Thymus (tissue), 11 donors: ENCODE results near the gene VEPH1. TPM values are rescaled to one million over a fixed set of nuclear protein-coding genes. Genes with fewer than 3 reads are reported as not detected.

ENCODE experiments used
- DNase-seq, 9 donors: peaks; one replicate each; pipeline ENCODE4 v3.0.0-alpha.2; 2013; ENCODE audit warnings: low spot score in 9 of 9, low read depth in 6 of 9, missing footprints in 1 of 9
- H3K27ac ChIP-seq, 2 donors: one replicate each; pipeline ENCODE4 v1.5.1; 2013; ENCODE audit warnings: control low read depth in 1 of 2, low read depth in 1 of 2, low read length in 1 of 2, mild to moderate bottlenecking in 1 of 2, moderate library complexity in 1 of 2
- H3K27me3 ChIP-seq, 2 donors: one replicate each; pipeline ENCODE4 v1.5.1; 2013; ENCODE audit warnings: low read length in 1 of 2; ENCODE audit not compliant: control insufficient read depth in 2 of 2, insufficient read depth in 1 of 2
- H3K36me3 ChIP-seq, 2 donors: one replicate each; pipeline ENCODE4 v1.5.1; 2013; ENCODE audit warnings: low read length in 1 of 2, mild to moderate bottlenecking in 1 of 2, moderate library complexity in 1 of 2; ENCODE audit not compliant: control insufficient read depth in 2 of 2, insufficient read depth in 2 of 2
- H3K4me1 ChIP-seq, 2 donors: one replicate each; pipeline ENCODE4 v1.5.1; 2013; ENCODE audit warnings: low read length in 2 of 2; ENCODE audit not compliant: control insufficient read depth in 2 of 2, insufficient read depth in 2 of 2
- H3K4me3 ChIP-seq, 2 donors: one replicate each; pipeline ENCODE4 v1.5.1; 2013; ENCODE audit warnings: low read length in 2 of 2, control low read depth in 1 of 2, mild to moderate bottlenecking in 1 of 2
- H3K9me3 ChIP-seq, 2 donors: one replicate each; pipeline ENCODE4 v1.5.1; 2013; ENCODE audit warnings: low read length in 1 of 2, mild to moderate bottlenecking in 1 of 2; ENCODE audit not compliant: control insufficient read depth in 2 of 2, insufficient read depth in 1 of 2
- WGBS: extraction: QIAGEN DNeasy Blood & Tissue Kit; methylation state at CpG from one replicate; pipeline ENCODE4 v1.1.7; 2013; 5-methylcytosine and 5-hydroxymethylcytosine counted together
- polyA plus RNA-seq: library from polyadenylated mRNA; stranded (reverse); fragments of 200-250 nt; gene quantifications from one replicate; pipeline ENCODE4 v1.2.3, GENCODE V29; 2013
- total RNA-seq: library from RNA; stranded (reverse); fragments of 120-200 nt; gene quantifications from one replicate; pipeline ENCODE4 v1.2.4, GENCODE V29; 2013
- donor health status: healthy.

VEPH1 gene
- total and polyA plus RNA-seq, 2 donors = 0.19 to 1.5 TPM

DNA sequence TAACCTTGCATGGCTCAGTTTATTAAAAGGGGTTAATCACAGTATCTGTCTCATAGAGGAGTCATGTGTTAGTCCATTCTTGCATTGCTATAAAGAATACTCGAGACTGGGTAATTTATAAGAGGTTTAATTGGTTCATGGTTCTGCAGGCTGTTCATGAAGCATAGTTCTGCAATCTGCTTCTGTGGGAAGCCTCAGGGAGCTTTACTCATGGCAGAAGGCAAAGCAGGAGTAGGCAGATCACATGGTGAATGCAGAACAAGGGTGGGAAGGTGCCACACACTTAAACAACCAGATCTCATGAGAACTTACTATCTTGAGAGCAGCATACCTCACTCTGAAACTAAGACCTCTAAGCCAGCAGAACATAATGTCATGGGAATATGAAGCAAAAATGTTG is 108.8 kb downstream of the VEPH1 start:
- no peaks in the 10 kb centered on the region for H3K9me3 ChIP-seq
- H3K27ac ChIP-seq = no peak overlapping the region
- no peaks in the 10 kb centered on the region for H3K36me3 ChIP-seq
- no peaks in the 10 kb centered on the region for H3K27me3 ChIP-seq
- no peak overlapping the region for H3K4me3 ChIP-seq
- no peaks in the 10 kb centered on the region for H3K4me1 ChIP-seq
- 84% methylated on average over 1 of the region's 1 CpG for WGBS
- DNase-seq = no peak

DNA sequence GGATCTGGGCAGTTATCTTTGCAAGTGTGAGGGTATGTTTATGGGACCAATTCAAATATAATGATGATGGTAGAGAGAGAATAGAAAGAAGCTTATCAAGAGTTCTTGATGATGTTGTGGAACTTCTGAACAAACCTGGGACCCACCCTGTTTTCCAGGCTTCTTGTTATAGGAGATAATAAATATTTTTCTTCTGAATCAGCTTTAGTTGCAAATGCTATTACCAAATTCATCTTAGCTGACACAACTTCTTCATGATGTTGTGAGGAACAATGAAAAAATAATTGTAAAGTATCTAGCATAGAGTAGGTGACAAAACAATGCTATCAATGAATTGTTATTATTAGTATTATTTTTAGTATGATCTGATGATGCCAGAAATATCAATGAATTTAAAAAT is 110.1 kb downstream of the VEPH1 start:
- Histone ChIP-seq H3K27me3 (no peaks in the 10 kb centered on the region), H3K9me3 (no peaks in the 10 kb centered on the region), H3K36me3 (no peaks in the 10 kb centered on the region), H3K4me1 (no peaks in the 10 kb centered on the region), H3K27ac (no peak overlapping the region), H3K4me3 (no peak overlapping the region)
- DNase-seq = no peak

DNA sequence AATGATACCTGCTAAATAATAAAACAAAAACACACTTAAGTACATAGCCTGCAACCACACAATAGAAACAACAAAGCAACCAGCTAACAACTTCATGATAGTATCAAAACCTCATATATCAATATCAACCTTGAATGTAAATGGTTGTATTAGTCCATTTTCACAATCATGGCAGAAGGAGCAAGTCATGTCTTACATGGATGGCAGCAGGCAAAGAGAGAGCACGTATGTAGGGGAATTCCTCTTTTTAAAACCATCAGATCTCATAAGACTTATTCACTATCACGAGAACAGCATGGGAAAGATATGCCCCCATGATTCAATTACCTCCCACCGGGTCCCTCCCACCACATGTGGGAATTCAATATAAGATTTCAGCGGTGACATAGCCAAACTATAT is 111.1 kb downstream of the VEPH1 start:
- H3K36me3 ChIP-seq = no peaks in the 10 kb centered on the region
- H3K27ac ChIP-seq = no peak overlapping the region
- no peaks in the 10 kb centered on the region for H3K9me3 ChIP-seq
- H3K4me1 ChIP-seq = no peaks in the 10 kb centered on the region
- DNase-seq = no peak
- 95% methylated on average over 4 of the region's 4 CpGs for WGBS
- H3K4me3 ChIP-seq = no peak overlapping the region
- H3K27me3 ChIP-seq = no peaks in the 10 kb centered on the region

DNA sequence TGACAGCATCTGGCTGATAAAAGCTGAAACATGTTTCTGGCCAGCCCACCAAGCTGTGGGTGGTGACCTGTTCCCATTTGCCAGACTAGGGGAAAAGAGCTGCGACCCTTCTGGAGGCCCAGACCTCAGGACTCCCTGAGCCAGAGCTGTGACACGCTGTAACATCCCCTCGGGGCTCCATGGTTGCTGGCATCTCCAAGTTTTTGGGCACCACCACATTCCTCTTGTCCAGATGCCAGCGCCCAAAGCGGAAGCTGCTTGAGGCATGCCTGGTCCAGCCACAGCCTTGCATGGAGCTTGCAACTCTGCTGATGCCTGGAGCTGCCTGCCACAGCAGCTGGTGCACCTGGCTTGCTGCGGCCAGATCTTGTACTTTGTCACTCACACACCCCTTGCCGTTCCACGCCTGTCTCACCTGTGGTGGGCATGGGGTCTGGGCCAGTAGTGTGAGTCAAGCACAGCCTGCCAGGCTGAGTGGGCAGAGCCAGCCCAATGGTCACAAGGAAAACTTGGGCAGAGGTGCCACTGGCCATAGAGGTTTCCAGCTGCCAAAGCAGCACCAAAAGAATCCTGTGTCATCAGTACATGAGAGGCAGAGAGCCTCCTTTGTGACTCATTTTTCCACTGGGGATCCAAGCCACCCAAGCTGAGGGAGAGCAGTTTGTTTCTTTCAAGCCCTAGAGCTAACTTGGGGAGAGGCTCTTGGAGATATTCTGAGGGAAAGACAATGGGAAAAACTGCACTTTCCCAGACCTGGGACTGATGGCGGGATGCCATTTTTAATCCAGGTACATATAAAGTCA is 112.3 kb downstream of the VEPH1 start:
- H3K9me3 ChIP-seq = no peaks in the 10 kb centered on the region
- no peaks in the 10 kb centered on the region for H3K36me3 ChIP-seq
- no peak for DNase-seq
- H3K27ac ChIP-seq = no peak overlapping the region
- H3K4me3 ChIP-seq = no peak overlapping the region
- WGBS = 96% methylated on average over 9 of the region's 9 CpGs
- H3K4me1 ChIP-seq = no peaks in the 10 kb centered on the region
- no peaks in the 10 kb centered on the region for H3K27me3 ChIP-seq

DNA sequence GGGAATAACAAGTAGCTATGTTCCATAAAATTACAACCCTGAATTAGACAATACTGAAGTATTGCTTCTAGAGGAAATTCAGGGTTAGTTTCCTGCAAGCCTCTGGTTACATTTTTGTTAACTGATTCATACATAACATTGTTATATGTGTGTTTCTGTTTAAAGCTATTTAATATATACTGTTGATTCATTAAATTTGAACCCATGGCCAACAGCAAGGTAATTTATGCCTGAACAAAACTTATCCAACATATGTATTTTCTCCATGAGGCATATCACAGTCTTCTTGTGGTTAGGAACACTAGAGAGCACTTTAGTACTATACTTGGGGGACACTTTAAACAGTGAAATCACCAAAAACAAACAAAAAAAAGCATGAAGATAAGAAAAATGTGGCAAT is 114.2 kb downstream of the VEPH1 start:
- Histone ChIP-seq H3K4me3 (no peak overlapping the region), H3K27ac (no peak overlapping the region), H3K27me3 (no peaks in the 10 kb centered on the region), H3K36me3 (no peaks in the 10 kb centered on the region), H3K4me1 (no peaks in the 10 kb centered on the region), H3K9me3 (no peaks in the 10 kb centered on the region)
- no peak for DNase-seq

DNA sequence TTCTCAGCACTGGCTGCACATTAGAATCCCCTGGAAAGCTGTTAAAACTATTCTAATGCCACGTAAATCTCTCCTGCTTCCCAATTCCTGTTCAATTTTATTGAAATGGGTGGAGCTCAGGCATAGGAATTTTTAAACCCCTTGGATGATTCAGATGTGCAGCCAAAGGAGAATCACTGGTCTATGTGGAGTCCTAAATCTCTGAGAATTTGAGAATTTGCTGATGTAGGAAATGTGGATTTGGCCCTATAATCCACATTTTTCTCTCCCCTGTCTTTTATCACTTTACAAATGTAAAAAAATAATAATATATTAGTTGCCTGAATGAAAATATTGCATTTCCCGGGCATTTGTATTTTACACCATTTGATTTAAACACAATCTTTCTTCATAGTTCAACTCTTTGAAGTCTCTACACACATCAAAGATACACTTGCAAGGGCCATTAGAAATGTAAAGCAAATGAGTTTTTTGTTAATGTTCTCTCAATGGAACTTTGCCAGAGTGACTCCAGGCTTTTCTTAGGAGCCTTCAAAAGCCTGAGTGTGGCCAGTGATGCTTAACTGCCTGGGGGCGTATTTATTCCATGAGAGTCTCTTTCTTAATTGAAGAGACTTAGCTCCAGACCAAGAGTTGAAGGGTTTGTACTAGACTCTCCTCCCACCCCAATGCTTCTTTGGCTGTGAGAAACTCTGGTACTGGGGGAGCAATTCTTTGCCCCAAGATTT is 115.3 kb downstream of the VEPH1 start:
- Histone ChIP-seq H3K27ac (no peak overlapping the region), H3K4me3 (no peak overlapping the region), H3K27me3 (no peaks in the 10 kb centered on the region), H3K36me3 (no peaks in the 10 kb centered on the region), H3K4me1 (no peaks in the 10 kb centered on the region), H3K9me3 (no peaks in the 10 kb centered on the region)
- 31% methylated on average over 3 of the region's 3 CpGs for WGBS
- no peak for DNase-seq

DNA sequence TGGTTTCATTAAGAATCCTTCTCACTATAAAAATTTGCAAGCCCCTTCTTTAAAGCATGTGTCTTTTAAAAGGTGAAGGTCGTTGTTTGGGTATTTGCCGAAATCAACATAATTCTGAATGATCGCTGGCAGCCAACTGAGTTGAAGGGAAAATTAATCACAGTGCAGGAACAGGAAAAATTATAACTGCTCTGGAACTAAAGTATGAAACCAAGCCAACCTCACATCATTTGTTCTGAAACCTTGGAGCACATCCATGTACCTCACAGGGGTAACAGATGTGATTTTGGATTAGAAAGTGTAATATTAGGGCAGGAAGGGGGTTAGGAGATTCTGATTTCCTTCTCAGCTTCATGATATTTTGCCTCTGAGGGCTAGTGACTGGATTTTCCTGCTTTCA is 118.7 kb downstream of the VEPH1 start:
- Histone ChIP-seq H3K4me3 (no peak overlapping the region), H3K27me3 (no peaks in the 10 kb centered on the region), H3K4me1 (no peaks in the 10 kb centered on the region), H3K36me3 (no peaks in the 10 kb centered on the region), H3K9me3 (no peaks in the 10 kb centered on the region), H3K27ac (no peak overlapping the region)
- 93% methylated on average over 3 of the region's 3 CpGs for WGBS
- DNase-seq = no peak

DNA sequence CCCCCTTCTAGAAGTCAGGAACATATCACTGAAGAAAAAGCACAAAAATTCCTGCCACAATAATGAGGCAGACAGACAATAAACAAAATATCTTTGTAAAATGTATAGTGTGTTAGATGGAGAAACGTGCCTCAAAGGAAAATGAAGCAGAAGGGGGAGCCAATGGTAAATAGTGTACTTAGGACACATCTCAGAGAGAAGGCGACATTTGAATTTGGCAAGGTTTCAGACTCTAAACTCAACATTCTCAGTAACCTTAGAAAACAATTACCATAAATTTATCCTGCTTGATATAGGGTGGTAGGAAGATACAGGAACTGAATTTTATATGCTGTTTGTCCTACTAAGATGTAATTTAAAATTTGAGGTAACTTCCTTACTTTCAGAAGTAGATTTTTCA is 119.2 kb downstream of the VEPH1 start:
- WGBS = 93% methylated on average over 2 of the region's 2 CpGs
- DNase-seq = no peak
- no peaks in the 10 kb centered on the region for H3K27me3 ChIP-seq
- no peak overlapping the region for H3K4me3 ChIP-seq
- H3K27ac ChIP-seq = no peak overlapping the region
- H3K9me3 ChIP-seq = no peaks in the 10 kb centered on the region
- H3K36me3 ChIP-seq = no peaks in the 10 kb centered on the region
- no peaks in the 10 kb centered on the region for H3K4me1 ChIP-seq

DNA sequence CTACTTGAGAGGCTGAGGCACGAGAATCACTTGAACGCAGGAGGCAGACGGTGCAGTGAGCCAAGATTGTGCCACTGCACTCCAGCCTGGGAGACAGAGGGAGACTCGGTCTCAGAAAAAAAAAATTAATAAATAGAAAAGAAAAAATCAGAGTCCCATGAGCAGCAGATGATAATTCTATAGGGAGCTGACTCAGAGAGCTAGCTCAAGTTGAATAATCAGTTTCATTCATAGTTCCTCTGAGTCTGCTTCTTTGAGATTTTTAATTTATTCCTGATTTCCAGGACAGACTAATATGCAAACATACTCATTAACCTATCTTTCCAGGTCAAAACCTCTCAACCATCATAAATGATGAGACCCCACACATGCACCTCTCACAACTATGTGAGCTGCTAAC is 121.6 kb downstream of the VEPH1 start:
- WGBS = 95% methylated on average over 4 of the region's 4 CpGs
- no peaks in the 10 kb centered on the region for H3K9me3 ChIP-seq
- no peaks in the 10 kb centered on the region for H3K36me3 ChIP-seq
- H3K27me3 ChIP-seq = no peaks in the 10 kb centered on the region
- no peak for DNase-seq
- no peak overlapping the region for H3K4me3 ChIP-seq
- no peaks in the 10 kb centered on the region for H3K4me1 ChIP-seq
- H3K27ac ChIP-seq = no peak overlapping the region
